ENCODE data around the gene NDUFB7. TPM values are rescaled to one million over a fixed set of nuclear protein-coding genes. Genes with fewer than 3 reads are reported as not detected.
A peak's percentile ranks its signal among the peaks of the same experiment; 100 is the strongest.
"Not testable (repeated sequence)": the region's sequence is repeated elsewhere in the genome, so short reads cannot be mapped to it uniquely, and the experiment has no call there.

The NDUFB7 gene
- polyA plus RNA-seq, 1 of the 3 experiments (the other 2 are of a cell fraction) = 465 TPM

- DNase-seq = peak; percentile 41
- no peak for TF ChIP-seq USF2 (IDR thresholded peaks at IDR 0.05; ENCODE audit: borderline replicate concordance, low read depth, low read length)
- TF ChIP-seq, protein P1, sequence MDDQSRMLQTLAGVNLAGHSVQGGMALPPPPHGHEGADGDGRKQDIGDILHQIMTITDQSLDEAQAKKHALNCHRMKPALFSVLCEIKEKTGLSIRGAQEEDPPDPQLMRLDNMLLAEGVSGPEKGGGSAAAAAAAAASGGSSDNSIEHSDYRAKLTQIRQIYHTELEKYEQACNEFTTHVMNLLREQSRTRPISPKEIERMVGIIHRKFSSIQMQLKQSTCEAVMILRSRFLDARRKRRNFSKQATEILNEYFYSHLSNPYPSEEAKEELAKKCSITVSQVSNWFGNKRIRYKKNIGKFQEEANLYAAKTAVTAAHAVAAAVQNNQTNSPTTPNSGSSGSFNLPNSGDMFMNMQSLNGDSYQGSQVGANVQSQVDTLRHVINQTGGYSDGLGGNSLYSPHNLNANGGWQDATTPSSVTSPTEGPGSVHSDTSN (IDR thresholded peaks at IDR 0.05) = no peak
- no peak for TF ChIP-seq RFX5 (IDR thresholded peaks at IDR 0.05; ENCODE audit: low read length)
- no peak for TF ChIP-seq RXRA (IDR thresholded peaks at IDR 0.05; ENCODE audit: borderline replicate concordance, low read depth)
- no peak for TF ChIP-seq TCF12 (IDR thresholded peaks at IDR 0.05)
- TF ChIP-seq MXI1 (IDR thresholded peaks at IDR 0.05; ENCODE audit: low read depth, low read length) = no peak
- no peak for TF ChIP-seq NRF1 (IDR thresholded peaks at IDR 0.05; ENCODE audit: low read depth, low read length)
- no peak for TF ChIP-seq TEAD4 (IDR thresholded peaks at IDR 0.05; ENCODE audit: borderline replicate concordance, insufficient read depth)
- TF ChIP-seq FOXJ3 (CRISPR knock-in tag; IDR thresholded peaks at IDR 0.05) = no peak
- no peak for TF ChIP-seq GABPA (IDR thresholded peaks at IDR 0.05; ENCODE audit: low read depth)
- no peak for TF ChIP-seq ELF1 (IDR thresholded peaks at IDR 0.05)
- TF ChIP-seq, protein P2, sequence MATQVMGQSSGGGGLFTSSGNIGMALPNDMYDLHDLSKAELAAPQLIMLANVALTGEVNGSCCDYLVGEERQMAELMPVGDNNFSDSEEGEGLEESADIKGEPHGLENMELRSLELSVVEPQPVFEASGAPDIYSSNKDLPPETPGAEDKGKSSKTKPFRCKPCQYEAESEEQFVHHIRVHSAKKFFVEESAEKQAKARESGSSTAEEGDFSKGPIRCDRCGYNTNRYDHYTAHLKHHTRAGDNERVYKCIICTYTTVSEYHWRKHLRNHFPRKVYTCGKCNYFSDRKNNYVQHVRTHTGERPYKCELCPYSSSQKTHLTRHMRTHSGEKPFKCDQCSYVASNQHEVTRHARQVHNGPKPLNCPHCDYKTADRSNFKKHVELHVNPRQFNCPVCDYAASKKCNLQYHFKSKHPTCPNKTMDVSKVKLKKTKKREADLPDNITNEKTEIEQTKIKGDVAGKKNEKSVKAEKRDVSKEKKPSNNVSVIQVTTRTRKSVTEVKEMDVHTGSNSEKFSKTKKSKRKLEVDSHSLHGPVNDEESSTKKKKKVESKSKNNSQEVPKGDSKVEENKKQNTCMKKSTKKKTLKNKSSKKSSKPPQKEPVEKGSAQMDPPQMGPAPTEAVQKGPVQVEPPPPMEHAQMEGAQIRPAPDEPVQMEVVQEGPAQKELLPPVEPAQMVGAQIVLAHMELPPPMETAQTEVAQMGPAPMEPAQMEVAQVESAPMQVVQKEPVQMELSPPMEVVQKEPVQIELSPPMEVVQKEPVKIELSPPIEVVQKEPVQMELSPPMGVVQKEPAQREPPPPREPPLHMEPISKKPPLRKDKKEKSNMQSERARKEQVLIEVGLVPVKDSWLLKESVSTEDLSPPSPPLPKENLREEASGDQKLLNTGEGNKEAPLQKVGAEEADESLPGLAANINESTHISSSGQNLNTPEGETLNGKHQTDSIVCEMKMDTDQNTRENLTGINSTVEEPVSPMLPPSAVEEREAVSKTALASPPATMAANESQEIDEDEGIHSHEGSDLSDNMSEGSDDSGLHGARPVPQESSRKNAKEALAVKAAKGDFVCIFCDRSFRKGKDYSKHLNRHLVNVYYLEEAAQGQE (IDR thresholded peaks at IDR 0.05; ENCODE audit: low read depth, low read length) = no peak
- no peak for TF ChIP-seq SMC3 (IDR thresholded peaks at IDR 0.05; ENCODE audit: low read depth, low read length)
- TF ChIP-seq TAF1 (IDR thresholded peaks at IDR 0.05; ENCODE audit: borderline replicate concordance, low read depth, low read length) = no peak
- TF ChIP-seq JUND (IDR thresholded peaks at IDR 0.05) = no peak
- TF ChIP-seq, protein P3, sequence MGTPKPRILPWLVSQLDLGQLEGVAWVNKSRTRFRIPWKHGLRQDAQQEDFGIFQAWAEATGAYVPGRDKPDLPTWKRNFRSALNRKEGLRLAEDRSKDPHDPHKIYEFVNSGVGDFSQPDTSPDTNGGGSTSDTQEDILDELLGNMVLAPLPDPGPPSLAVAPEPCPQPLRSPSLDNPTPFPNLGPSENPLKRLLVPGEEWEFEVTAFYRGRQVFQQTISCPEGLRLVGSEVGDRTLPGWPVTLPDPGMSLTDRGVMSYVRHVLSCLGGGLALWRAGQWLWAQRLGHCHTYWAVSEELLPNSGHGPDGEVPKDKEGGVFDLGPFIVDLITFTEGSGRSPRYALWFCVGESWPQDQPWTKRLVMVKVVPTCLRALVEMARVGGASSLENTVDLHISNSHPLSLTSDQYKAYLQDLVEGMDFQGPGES (IDR thresholded peaks at IDR 0.05; ENCODE audit: low read depth, low read length) = no peak
- TF ChIP-seq RAD21 (IDR thresholded peaks at IDR 0.05; ENCODE audit: low read length) = no peak
- Histone ChIP-seq H3K79me2 (ENCODE audit: insufficient read depth) (peaks cover 36% of the 10 kb centered on the region), H3K27ac (ENCODE audit: low read depth in 2 of 2, low read length in 1 of 2) (no peak overlapping the region), H3K9me3 (no peaks in the 10 kb centered on the region), H3K4me1 (ENCODE audit: control insufficient read depth in 1 of 2, insufficient read depth in 2 of 2, low read depth in 1 of 2, low read length in 1 of 2) (no peaks in the 10 kb centered on the region; a peak in 1 of 4 replicates), H3K27me3 (ENCODE audit: insufficient read depth) (no peaks in the 10 kb centered on the region), H2AFZ (ENCODE audit: low read depth) (no peak overlapping the region), H3K36me3 (replicated peaks in 1 of 2; ENCODE audit: control insufficient read depth in 1 of 2, insufficient read depth in 2 of 2, low read length in 1 of 2) (no peaks in the 10 kb centered on the region), H3K4me3 (ENCODE audit: low read depth in 2 of 2, low read length in 1 of 2) (no peak overlapping the region), H3K9ac (no peak overlapping the region), H4K20me1 (ENCODE audit: insufficient read depth) (no peaks in the 10 kb centered on the region; the same call in 1 of the 2 replicates), H3K9me2 (no peaks in the 10 kb centered on the region), H3F3A (replicated peaks; ENCODE audit: insufficient read depth) (no peaks in the 10 kb centered on the region), H3K4me2 (no peak overlapping the region)
- 89% methylated on average over 6 of the region's 7 CpGs for WGBS (ENCODE audit: low lambda C conversion rate)
- ChIA-PET CTCF (no interaction called here), POLR2A (interaction anchor here (0.5 kb wide), 1 partner anchor 268 kb away, joined by 5 read pairs; no protein-coding TSS in a partner anchor)
Measured at GRCh38 chr19:14542711-14543328, 29.0 kb downstream of the NDUFB7 start.

DNA sequence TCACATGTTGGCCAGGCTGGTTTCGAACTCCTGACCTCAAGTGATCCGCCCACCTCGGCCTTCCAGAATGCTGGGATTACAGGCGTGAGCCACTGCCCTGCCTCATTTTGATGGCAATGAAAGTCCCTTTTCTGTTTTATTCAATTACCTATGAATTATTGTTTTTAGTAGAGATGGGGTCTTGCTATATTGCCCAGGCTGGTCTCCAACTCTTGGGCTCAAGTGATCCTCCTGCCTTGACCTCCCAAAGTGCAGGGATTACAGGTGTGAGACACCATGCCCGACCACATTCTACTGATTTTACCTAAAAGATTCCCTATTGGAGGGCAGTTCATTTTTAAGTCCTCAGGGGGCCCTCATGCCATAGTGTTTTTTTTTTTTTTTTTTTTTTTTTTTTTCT is 29.9 kb downstream of the NDUFB7 start:
- H3K79me2 ChIP-seq (ENCODE audit: insufficient read depth) = peaks cover 40% of the 10 kb centered on the region
- H3K9ac ChIP-seq; H3F3A ChIP-seq (replicated peaks; ENCODE audit: insufficient read depth); H3K27me3 ChIP-seq (ENCODE audit: insufficient read depth); H3K27ac ChIP-seq (ENCODE audit: low read depth in 2 of 2, low read length in 1 of 2); H3K36me3 ChIP-seq (replicated peaks in 1 of 2; ENCODE audit: control insufficient read depth in 1 of 2, insufficient read depth in 2 of 2, low read length in 1 of 2); H3K4me1 ChIP-seq (ENCODE audit: control insufficient read depth in 1 of 2, insufficient read depth in 2 of 2, low read depth in 1 of 2, low read length in 1 of 2); CTCF ChIA-PET; H4K20me1 ChIP-seq (ENCODE audit: insufficient read depth); H3K9me3 ChIP-seq; DNase-seq; H3K9me2 ChIP-seq; H3K4me2 ChIP-seq; H3K4me3 ChIP-seq (ENCODE audit: low read depth in 2 of 2, low read length in 1 of 2); H2AFZ ChIP-seq (ENCODE audit: low read depth); POLR2A ChIA-PET: not testable (repeated sequence)
- 97% methylated on average over 5 of the region's 5 CpGs for WGBS (ENCODE audit: low lambda C conversion rate)
